Stimulated activated CD4-positive, alpha-beta T cell treated with anti-CD3 and anti-CD28 coated beads, Interleukin-15, amount 100 ng/mL, for 24 hours (primary cell): Measurements from ENCODE around the gene CASP8.
A peak's percentile ranks its signal among the peaks of the same experiment; 100 is the strongest.

Experiments
- DNase-seq: peaks from one replicate; pipeline ENCODE4 v3.0.0-alpha.2; 2020

The CASP8 gene

DNA sequence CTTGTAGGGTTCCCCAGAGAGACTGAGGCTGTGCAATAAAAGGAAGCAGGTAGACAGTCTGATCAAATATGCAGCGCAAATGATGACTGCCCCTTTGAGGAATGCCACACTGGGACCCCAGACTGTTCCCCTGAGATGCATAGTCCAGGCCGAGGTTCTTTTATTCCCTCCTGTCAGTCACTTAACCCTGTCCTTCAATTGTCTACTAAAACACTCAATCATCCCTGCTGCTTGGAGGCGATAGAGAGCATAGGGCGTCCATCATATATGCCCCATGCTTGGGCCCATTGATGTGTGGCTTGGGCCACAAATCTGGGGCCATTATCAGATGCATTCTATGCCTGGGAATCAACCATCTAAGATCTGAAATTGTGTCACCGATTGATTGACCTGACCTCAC is 15.5 kb upstream of the CASP8 start:
- no peak for DNase-seq

DNA sequence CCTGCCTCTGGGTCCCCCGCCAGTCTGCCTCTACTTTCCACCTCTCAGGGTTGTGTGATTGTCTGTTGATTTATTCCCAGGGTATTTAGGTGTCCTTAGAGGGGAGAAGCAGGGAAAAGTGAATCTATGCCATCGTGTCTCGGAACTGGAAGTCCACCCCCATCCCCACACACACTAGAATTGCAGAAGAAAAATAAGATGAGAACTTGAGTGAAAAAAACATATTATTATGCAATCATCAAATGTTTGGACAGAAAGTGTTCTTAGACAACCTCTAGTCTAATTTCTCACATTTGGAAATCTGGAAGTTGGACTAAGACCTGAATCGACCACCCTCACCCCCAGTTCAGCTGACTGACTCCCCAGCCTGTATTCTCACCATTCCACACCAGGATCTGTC is 14.1 kb upstream of the CASP8 start:
- DNase-seq, result no peak

DNA sequence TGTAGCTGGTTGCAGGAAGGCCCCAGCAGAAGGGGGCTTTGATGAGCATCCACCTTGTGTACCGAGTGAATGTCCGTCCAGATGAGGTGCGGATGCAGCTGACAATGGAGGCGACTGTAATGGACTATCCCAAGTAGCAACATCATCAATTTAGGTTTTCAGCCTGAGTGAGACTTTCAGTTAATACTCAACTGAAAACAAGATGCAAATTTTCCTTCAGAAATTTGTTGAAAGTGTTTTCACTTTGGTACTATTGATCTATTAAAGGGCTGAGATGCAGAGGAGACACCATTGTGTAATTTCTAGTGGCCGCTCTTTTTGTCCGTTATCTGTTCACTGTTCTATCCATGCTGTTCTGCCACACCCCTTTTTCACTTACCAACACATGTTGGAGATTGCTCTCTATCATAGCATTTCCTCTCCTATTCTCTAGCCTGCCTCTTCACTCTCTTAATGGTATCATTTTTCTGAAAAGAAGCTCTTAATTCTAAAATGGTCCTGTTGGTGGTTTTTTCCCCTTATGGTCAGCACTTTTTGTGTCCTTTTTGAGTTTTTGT is 12.0 kb upstream of the CASP8 start:
- no peak for DNase-seq

DNA sequence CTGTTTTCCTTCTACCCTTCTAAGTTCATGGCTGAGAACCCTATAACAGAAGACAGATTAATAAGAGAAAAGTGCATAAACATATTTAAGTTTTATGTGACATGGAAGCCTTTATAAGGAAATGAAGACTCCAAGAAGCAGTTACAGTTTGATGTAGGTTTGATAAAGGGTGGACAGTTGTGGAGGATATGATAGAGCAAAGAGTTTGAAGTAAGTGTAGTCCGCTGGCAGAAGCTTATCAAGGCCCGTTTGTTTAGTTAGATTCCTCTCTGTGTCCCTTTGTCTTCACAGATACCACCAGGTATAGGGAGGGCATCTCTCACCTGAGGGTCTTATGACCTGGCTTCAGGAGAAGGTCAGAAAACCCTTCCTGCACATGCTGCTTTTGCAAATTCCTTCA is 10.4 kb upstream of the CASP8 start:
- DNase-seq, result no peak

DNA sequence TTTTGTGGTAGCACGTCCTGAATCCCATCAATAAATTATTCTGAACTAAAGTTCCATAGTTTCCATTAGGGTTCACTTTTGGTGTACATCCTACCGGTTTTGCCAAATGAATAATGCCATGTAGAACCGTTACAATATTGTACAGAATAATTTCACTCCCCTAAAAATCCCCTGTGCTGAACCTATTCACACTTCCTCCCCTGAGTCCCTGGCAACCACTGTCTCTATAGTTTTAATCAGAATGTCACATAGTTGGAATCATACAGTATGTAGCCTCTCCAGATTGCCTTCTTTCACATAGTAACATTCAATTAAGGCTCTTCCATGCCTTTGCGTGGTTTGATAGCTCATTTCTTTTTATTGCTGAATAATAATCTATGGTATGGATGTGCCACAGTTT is 9.6 kb upstream of the CASP8 start:
- no peak for DNase-seq

DNA sequence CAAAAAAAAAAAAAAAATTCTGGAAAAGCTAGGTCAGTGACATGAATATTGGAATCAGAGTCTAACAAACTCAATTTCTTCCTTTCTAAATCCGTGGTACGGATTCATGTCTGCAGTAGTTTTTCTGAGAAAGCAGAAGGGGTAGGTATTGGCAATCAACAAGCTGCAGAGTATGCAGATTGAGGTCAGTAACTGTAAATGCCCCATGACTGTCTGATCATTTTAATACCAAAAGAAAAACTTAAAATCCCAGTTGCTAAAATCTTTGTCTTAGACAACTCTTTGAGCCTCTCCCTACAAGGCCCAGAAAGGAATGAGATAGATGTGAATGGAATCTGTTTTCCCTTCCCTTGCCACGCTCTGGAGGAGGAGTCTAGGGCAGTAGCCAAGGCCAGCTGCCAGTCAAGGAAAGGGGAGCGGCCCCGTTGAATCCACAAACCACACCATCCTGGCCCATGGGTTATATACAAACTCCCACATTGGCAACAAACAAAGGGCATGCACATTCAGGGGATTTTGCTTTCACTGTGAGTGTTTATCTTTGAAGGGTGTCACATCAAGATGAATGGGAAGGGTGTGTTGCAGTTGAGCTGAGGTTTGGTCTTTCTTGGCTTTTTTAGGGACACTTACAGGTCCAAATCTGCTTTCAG is 6.1 kb upstream of the CASP8 start:
- no peak for DNase-seq

DNA sequence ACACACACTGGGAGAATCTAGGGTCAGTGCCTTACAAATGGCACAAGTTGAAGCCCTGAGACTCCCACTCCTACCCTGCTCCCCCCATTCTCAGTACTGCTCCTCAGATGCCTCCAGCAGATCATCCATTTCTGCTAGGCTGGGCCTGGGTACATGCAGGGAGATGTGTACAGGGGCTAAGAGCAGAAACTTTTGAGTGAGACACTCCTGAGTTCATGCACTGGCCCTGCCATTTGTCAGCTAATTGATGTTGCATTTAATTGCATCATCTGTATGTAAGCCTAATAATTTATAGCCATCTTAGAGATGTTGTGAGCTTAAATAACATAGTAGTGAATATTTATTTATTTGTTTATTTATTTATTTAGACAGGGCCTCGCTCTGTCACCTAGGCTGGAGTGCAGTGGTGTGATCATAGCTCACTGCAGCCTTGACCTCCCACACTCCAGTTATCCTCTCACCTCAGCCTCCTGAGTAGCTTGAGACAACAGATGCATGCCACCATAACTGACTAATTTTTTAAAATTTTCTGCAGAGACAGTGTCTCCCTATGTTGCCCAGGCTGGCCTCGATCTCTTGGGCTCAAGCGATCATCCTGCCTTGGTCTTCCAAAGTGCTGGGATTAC is 4.8 kb upstream of the CASP8 start:
- no peak for DNase-seq

DNA sequence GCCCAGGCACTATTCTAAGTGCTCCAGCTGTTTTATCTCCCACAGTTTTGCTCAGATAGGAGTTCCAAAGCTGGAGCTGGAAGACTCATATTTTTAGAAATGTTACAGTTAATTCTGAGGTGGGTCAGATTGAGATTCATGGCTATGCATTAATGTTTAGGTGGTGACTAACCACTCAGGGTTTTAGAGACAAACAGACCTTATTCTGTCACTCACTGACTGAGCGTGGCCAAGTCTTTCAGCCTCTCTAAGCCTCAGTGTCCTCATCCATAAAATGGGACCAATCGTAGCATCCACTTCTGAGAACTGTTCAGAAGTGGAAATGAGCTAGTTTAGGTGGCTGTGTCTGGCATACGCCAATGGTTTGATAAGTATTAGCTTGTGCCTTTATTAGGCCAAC is 4.3 kb upstream of the CASP8 start:
- DNase-seq, result no peak

DNA sequence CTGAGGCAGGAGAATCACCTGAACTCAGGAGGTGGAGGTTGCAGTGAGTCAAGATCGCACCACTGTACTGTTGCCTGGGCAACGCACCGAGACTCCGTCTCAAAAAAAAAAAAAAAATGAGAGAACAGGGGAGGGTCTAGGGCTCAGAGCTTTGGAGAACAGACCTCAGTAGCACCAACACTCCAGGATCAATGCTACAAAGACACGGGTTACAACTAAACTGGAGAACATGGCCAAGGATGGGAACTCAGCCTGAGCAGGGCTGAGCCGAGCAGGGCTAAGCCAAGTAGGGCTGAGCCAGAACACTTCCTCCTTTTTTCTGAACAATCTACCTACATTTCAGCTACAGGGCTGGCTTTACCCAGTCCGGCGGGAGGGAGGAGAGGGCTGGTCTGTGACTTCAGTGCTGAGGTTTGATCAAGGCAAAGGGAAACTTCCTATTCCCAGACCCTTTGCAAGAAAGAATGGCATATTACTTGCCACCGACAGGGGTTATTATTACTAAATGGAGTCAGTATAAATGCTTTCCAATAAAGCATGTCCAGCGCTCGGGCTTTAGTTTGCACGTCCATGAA is 2.9 kb upstream of the CASP8 start:
- peak; percentile 51 for DNase-seq

DNA sequence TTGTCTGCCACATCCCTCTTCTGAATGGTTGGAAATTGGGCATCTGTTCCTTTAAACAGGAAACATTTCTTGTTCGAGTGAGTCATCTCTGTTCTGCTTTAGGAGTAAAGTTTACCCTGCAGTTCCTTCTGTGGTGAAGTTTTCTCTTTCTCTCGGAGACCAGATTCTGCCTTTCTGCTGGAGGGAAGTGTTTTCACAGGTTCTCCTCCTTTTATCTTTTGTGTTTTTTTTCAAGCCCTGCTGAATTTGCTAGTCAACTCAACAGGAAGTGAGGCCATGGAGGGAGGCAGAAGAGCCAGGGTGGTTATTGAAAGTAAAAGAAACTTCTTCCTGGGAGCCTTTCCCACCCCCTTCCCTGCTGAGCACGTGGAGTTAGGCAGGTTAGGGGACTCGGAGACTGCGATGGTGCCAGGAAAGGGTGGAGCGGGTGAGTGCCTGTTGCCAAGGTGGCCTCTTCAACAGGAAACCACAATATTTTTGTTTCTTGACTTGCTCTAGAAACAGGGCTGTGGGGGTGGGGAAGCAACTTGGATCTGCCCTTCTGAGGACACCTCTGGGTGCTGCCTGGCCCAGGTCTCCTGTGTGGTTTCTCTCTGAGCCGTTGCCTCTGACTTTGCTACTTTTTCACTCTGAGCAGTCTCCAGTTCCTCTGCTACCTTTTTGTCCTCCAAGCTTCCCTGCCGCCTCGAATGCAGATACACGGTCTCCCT is 2.2 kb upstream of the CASP8 start:
- peak; percentile 94 for DNase-seq

DNA sequence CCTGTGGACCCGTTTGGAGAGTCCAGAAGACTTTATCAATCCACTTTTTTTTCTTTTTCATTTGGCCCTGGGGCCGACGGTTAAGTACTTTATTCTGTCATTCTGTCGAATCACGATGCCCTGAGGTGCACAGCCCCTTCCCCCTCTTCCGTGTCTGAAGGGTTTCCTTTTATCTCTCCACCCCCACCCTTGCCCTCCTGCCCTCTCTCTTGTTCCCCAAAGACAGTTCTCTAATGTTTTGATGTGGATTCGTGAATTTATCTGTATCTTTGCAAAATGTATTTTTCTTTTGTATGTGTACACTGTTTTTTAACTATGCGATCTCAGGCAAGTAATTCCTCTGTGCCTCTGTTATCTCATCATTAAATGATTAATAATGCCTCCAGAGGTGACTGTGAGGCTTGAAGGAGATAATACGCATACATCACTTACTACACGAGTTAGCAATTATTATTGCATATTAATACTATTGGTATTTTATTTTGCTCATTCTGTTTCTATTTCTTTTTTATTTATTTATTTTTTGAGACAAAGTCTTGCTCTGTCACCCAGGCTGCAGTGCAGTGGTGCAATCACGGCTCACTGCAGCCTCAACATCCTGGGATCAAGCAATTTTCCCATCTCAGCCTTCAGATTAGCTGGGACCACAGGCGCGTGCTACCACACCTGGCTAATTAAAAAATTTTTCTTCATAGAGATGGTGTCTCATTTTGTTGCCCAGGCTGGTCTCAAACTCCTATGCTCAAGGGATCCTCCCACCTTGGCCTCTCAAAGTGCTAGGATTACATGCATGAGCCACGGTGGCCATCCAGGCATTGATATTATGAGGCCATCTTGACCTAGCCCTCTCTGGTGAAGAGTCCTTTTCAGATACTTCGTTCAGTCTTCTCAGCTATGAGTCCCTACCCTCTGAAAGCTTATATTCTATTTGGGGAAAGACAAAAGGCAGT is 1.4 kb upstream of the CASP8 start:
- DNase-seq, result no peak

DNA sequence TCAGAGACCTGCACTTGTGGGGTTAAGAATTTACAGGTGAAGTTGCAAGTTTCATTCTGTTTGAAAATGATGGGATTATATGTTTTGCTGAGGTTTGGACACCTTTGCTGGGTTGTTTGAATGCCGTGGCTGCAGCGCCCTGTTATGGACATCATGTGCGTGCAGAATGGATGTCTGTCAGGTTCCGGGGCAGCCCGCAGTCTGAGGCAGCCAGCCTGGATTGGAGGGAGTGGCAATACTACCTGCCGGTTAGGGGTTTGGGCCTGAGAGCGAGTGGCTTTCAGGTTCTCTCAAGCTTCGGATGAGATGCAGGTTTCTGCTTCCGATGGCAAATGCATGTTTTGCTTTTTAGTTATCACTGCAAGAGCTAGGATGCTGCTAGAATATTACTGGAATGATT is 1.1 kb downstream of the CASP8 start:
- peak; percentile 63 for DNase-seq

DNA sequence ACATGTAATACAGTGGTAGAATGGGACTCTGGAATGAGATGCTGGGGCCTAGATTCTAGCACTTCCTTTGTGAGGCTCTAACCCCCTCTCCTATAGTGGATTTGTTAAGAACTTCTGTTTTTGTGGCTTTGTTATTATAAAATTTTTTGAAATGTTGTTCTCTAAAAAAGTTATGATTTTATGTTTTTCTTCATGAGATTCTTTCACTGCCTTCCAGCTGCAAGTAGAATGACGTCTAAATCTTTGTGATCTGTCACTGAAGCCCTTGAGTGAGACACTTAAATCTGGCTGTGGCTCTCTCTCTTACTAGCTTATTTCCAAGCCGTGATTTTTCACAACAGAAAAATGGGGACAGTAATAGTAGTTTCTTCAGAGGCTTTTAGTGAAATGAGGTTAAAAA is 1.6 kb downstream of the CASP8 start:
- no peak for DNase-seq

DNA sequence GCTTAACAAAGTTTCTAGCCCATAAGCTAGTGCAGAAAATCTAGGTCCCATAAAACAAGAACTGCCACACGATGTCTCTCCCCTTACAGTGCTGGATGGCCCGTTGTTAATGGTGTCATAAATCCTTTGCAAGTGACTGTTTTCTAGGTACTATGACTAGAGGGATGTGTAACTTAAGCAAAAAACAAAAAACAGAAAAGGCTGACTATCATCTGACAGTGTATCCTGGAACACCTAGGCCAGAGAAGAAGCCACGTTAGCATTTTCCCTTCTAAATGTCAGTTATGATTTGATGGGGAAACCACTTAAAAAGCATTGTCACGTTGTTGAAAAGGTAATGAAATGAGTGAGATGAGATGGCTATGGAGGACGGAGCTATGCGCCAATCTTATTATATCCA is 2.4 kb downstream of the CASP8 start:
- DNase-seq, result peak; percentile 32

DNA sequence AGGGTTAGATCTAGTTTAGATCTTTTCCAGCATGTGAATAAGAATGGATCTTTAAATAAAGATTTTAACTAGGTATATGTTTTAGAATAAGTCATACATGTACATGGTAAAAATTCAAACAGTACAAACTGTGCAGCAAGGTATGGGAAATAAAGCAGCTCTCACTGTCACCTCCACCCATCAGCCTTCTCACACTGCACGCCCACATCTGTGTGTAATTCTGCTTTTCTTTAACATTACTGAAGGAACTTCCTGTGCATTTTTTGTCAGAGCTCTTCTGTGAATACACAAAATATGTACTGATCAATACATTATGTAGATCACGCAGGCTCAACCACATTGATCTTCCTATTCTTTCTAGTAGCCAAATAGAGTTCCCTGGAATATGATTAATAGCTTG is 3.4 kb downstream of the CASP8 start:
- DNase-seq, result no peak

DNA sequence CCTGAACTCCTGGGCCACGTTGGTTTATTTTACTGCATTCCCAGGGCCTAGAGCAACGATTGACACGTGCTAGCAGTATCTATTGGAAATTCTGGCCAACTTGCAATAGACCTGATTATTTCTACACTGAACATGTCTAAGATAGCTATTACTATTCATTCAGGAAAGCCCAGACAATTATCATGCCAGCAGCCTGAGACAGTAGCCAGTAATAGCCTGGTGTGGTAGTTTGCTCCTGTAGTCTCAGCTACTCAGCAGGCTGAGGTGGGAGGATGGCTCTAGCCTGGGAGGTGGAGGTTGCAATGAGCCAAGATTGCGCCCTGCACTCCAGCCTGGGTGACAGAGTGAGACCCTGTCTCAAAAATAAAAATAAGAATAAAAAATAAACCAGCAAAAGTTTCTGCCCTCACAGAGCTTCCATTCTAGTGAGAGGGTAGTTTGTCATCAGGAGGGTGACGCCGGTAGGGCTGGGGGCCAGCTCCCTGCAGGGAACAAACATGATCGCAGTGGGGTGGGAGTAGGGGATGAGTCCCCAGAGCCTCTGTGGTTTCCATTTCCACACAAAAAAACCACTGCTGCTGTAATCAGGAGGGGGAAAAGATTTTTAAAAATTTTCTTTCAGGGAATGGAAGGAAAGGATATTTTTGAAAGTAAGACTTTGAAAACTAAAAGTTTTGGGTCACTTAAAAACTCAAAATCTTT is 4.3 kb downstream of the CASP8 start:
- DNase-seq, result no peak

DNA sequence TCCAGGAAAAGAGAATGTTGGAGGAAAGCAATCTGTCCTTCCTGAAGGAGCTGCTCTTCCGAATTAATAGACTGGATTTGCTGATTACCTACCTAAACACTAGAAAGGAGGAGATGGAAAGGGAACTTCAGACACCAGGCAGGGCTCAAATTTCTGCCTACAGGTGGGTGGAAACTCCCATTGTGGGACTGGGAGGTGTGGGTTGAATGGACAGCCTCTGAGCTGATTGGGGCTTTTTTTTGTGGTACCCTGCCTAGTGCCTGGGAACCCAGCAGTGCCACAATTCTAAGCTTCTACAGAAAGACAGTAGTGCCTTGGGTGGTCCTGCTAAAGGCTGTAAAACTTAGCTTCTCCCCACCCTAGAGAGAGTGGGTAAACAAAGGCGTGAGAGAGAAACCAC is 6.3 kb downstream of the CASP8 start:
- DNase-seq, result no peak

DNA sequence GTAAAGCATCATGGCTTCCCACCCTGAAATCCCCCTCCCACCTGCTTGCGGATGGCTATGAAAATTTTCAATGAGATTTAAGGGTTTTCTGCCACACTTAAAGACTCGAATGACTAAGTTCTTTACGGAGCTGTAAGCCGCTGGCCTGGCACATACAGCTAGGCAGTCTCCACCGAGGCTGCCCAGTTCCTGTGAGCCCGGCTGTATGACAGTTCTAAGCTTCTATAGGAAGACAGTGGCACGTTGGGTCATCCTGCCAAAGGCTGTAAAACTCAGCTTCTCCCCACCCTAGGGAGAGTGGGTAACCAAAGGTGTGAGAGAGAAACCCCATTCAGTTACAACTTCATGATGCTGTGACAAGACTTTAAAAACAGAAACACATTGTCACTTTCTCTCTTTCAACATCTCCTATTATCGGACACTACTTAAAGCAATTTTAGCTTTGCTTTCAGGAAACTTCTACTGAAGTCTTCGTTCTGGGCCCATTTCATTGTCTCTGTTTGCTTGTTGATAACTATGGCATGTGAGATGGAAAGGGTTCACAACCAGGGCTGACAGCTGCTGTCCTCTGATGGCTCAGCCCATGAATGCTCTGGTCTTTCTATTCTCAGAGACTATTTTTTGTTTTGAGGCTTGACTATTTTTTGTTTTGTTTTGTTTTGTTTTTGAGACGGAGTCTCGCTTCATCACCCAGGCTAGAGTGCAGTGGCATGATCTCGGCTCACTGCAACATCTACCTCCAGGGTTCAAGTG is 7.1 kb downstream of the CASP8 start:
- no peak for DNase-seq

DNA sequence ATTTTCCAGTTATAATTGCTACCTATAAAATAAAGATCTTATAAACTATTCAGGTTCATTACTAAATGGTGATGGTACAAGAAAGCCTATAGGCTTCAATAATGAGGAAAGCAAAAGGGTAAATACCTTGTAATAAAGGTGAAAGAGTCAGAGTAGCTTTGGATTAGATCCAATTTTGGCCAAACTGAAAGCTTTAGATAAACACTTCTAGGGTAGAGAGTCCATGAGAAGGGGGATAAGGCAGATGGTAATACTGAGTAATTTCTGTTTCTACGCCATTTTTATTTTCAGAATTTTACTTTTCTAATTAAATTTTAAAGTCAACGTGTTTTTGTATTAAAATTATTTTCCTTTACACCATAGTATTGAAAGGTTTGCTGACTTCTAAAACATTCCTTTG is 9.4 kb downstream of the CASP8 start:
- DNase-seq, result no peak

DNA sequence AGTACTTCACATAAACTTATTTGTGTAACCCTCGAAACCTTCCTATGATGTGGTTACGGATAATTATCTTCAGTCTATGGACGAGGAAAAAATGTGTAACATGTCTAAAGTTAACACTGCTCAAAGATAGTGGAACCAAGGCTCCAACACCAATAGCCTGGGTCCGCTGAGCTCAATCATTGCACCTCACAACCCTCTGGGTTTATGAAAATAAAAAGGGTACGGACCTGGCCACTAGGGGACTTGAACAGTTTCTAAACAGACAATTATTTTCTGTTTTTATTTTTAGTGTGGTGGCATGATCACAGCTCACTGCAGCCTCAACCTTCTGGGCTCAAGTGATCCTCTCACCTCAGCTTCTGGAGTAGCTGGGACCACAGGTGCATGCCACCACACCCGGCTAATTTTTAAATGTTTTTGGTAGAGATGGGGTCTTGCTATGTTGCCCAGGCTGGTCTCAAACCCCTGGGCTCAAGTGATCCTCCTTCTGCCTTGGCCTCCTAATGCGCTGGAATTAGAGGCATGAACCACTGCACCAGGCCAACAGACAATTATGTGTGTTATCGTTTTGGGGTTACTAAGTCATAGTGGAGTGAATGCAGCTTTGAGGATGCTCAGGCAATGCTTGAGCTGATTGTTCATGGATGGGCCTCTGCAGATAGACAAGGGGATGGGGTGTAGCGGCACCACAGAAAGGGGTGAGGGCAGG is 10.1 kb downstream of the CASP8 start:
- DNase-seq, result no peak

DNA sequence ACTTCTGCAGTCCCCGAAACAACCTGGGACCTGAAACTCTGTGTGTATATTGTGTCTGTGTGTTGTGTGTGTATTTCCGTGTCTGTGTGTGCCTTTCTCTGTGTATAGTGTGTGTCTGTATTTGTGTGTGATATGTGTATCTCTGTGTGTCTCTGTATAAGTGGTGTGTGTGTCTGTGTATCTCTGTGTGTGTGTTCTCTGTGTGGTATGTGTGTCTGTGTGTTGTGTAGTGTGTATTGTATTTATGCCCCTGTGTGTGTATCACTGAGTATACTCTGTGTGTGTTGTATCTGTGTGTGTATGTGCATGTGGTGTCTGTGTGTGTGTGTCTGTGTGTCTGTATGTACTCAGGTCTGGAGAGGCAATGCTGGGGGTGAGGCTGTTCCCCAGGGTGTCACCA is 11.6 kb downstream of the CASP8 start:
- DNase-seq, result no peak
